Pancreas (tissue), 10 donors: Measurements from ENCODE around the gene TPM1. TPM values are rescaled to one million over a fixed set of nuclear protein-coding genes. Genes with fewer than 3 reads are reported as not detected.

Experiments used
- ATAC-seq, 4 donors: fragments of 200-7000 bp; cut with Tn5 transposase; one replicate each; pipeline versions ENCODE4 v1.8.0 to v1.9.1; 2020; ENCODE audit warnings: mild to moderate bottlenecking in 4 of 4, moderate library complexity in 4 of 4
- DNase-seq, 6 donors: peaks; one replicate each; pipeline ENCODE4 v3.0.0-alpha.2; 2020
- FAIRE-seq: peaks from 2 replicates; lab custom pipeline; 2012; peaks lifted over from hg19 to GRCh38; lab: Jason Lieb, UNC
- H3K27ac ChIP-seq, 4 donors: fragments of 200-600 bp; sonication (generic); 1 replicate in 3 of 4; 2 replicates in 1 of 4; pipeline versions ENCODE4 v1.5.0 to v1.8.0; 2020
- H3K27me3 ChIP-seq, 4 donors: fragments of 200-600 bp; one replicate each; pipeline ENCODE4 v1.8.0; 2021
- H3K36me3 ChIP-seq, 3 donors: fragments of 200-600 bp; sonication (generic) in 1 of 3; one replicate each; pipeline versions ENCODE4 v1.5.0 to v1.8.0; 2020 to 2021
- H3K4me1 ChIP-seq, 3 donors: fragments of 200-600 bp; one replicate each; pipeline ENCODE4 v1.8.0; 2021
- H3K4me3 ChIP-seq, 4 donors: fragments of 200-600 bp; sonication (generic) in 2 of 4; one replicate each; pipeline versions ENCODE4 v1.5.0 to v1.8.0; 2020 to 2021
- H3K9me3 ChIP-seq, 4 donors: fragments of 200-600 bp; one replicate each; pipeline ENCODE4 v1.8.0; 2021
- WGBS, 2 donors: extraction: QIAGEN DNeasy Blood & Tissue Kit; methylation state at CpG; one replicate each; pipeline ENCODE4 v1.1.7; 2013; 5-methylcytosine and 5-hydroxymethylcytosine counted together
- intact Hi-C, 3 donors: fragments of 100-400 bp; cut with DNase I; formaldehyde crosslinking; loops; one replicate each; pipeline versions ENCODE4 v1.11.1 to v1.14.2; 2022
- polyA plus RNA-seq, 2 donors: library from polyadenylated mRNA; stranded (reverse); fragments of 200-250 nt; gene quantifications; one replicate each; pipeline ENCODE4 v1.2.3, GENCODE V29; 2013
- total RNA-seq, 6 donors: library from RNA; stranded (reverse); fragmentation: NEBNext Ultra II Directional in 4 of 6; extraction: Animal tissue kit (Norgen Biotek cat#: 25700) in 4 of 6; gene quantifications; one replicate each; pipeline versions ENCODE4 v1.2.1 to v1.2.4, GENCODE V29; 2021 to 2023
- TF ChIP-seq, protein P1 (sequence below), 4 donors: fragments of 200-600 bp; sonication (generic) in 3 of 4; IDR thresholded peaks; one replicate each; pipeline versions ENCODE4 v1.5.0 to v1.8.0; 2021; ENCODE audit warnings: antibody characterized with exemption in 4 of 4
- donor health status: healthy with polysubstance abuse.
- donor health status: DM: no; HTN: no; CAD: no; lungs with moderate emphysema.
- donor health status: DM: no; HTN: no; CAD: no.
- donor health status: control.
- donor health status: control.
- donor health status: Bipolar disorder and iron deficiency.
- donor health status: DM: yes; HTN: yes; CAD: no.
- donor health status: DM: no; HTN: no; CAD: no.
- donor health status: DM: no; HTN: no; CAD: no.
- donor health status: DM: yes; HTN: yes; CAD: no.

Gene TPM1
- total and polyA plus RNA-seq, 8 donors: 114 to 482 (median 263) TPM

DNA sequence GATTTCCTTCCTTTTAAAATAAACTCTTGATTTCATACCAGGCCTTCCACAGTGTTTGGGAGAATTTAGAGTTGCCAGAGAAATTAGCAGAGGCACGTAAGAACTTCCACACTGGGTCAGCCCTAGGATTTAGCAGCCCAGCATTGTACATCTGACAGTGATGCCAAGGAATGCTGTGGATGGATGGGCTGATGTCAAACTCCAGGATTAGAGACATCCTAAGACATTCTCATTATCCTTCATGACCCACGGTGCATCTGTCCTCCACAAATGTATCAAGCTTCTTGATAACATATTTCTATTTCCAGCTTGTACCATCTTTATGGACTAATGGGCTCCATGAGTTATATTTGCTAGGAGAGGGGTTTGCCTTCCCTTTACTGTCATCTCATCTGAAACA, 8.0 kb upstream of the TPM1 start:
- Histone ChIP-seq H3K27ac (no peak overlapping the region), H3K36me3 (no peaks in the 10 kb centered on the region), H3K27me3 (no peaks in the 10 kb centered on the region), H3K4me1 (no peaks in the 10 kb centered on the region), H3K9me3 (no peaks in the 10 kb centered on the region), H3K4me3 (no peak overlapping the region)
- no peak for DNase-seq
- FAIRE-seq: no peak
- WGBS, 2 donors: 93% methylated on average over 2 of the region's 2 CpGs
- TF ChIP-seq, protein P1, sequence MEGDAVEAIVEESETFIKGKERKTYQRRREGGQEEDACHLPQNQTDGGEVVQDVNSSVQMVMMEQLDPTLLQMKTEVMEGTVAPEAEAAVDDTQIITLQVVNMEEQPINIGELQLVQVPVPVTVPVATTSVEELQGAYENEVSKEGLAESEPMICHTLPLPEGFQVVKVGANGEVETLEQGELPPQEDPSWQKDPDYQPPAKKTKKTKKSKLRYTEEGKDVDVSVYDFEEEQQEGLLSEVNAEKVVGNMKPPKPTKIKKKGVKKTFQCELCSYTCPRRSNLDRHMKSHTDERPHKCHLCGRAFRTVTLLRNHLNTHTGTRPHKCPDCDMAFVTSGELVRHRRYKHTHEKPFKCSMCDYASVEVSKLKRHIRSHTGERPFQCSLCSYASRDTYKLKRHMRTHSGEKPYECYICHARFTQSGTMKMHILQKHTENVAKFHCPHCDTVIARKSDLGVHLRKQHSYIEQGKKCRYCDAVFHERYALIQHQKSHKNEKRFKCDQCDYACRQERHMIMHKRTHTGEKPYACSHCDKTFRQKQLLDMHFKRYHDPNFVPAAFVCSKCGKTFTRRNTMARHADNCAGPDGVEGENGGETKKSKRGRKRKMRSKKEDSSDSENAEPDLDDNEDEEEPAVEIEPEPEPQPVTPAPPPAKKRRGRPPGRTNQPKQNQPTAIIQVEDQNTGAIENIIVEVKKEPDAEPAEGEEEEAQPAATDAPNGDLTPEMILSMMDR (IDR thresholded peaks at IDR 0.05): no peak
- intact Hi-C loops: no loop called here
- ATAC-seq: no peak

DNA sequence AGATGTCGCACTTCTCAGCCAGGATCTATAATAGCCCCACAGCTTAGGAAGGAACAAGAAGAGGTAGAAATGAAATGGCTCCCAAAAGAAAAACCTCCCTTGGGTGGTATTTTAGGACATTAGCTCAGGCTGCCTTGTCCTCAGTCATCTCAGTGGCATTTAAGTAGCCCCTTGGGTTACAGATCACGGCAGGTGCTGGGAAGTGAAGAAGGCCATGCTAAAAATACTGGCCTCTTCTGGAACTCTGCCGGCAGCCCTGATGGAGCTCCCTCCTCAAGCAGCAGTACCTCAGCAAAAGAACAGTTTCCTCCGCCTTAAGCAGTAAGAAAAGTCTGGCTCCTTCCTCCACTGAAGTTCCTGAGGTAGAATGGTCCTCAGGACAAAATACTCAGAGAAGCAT, 7.3 kb upstream of the TPM1 start:
- Histone ChIP-seq H3K27me3 (no peaks in the 10 kb centered on the region), H3K4me1 (no peaks in the 10 kb centered on the region), H3K4me3 (no peak overlapping the region), H3K27ac (no peak overlapping the region), H3K36me3 (no peaks in the 10 kb centered on the region), H3K9me3 (no peaks in the 10 kb centered on the region)
- 92 to 97% methylated on average over 4 of the region's 4 CpGs for WGBS, 2 donors
- no peak for ATAC-seq
- FAIRE-seq: no peak
- intact Hi-C loops: no loop called here
- TF ChIP-seq, protein P1 (IDR thresholded peaks at IDR 0.05): no peak
- no peak for DNase-seq

DNA sequence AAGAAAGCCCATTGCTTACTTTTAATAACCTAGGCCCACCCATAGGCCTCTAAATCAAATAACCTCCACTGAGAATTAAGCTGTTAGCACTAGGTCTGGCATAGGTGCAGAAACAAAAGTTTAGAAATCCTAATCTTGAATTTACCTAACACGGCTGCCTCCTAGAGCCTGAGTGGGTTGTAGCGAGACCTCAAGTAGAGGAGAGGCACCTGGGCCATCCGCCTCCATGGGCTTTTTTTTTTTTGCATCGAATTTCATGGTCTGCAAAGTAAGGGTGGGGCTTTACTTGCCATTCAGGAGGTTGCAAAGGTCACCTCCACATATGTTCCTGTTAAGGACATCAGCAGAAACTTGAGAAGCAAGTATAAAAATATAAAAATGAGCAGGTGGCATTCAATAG, 6.6 kb upstream of the TPM1 start:
- Histone ChIP-seq H3K36me3 (no peaks in the 10 kb centered on the region), H3K4me3 (no peak overlapping the region), H3K27me3 (no peaks in the 10 kb centered on the region), H3K4me1 (peaks cover 0 to 5% (median 4%) of the 10 kb centered on the region in 3 donors), H3K27ac (no peak overlapping the region), H3K9me3 (no peaks in the 10 kb centered on the region)
- peak in 1 of 4 donors; percentile 39 for ATAC-seq
- WGBS, 2 donors: 46 to 68% methylated on average over 4 of the region's 4 CpGs
- no peak for FAIRE-seq
- no peak for DNase-seq
- TF ChIP-seq, protein P1 (IDR thresholded peaks at IDR 0.05): no peak
- intact Hi-C loops: no loop called here

DNA sequence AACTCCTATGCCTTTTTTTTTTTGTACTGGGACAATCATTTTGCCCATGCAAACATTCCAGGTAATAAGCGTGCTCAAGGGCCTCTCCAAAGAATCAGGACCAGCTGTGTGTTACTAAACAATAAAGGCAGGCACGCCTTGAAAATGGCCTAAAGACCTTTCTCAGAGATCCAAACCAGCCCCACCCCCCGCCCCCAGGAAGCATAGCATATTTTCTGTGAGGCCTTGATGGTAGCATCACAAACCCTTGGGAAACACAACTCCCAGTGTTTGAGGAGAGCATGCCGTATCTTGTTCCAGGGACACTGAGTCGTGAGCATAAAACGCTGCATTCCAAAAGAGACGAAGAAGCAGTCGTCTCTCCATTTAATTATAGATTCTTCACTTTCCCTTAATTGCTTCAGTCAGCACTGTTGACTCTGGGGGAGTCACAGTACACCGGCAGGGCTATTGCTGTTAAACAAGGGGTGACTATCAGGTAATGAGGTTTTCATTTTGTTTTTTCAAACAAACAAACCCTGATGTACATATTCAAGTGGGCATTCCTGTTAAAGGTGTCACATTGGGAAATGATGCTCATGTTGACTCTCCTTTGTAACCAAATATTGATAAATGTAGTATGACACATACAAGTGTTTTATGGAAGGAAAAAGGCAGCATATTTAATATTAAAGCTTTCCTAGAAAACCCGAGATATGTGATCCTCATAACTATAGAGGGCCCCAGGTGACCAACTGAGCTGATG, 4.4 kb upstream of the TPM1 start:
- H3K4me3 ChIP-seq: no peak overlapping the region

More for the DNA sequence above, 4.4 kb upstream of the TPM1 start:
- peaks cover 0 to 9% (median 5%) of the 10 kb centered on the region in 3 donors for H3K4me1 ChIP-seq
- WGBS, 2 donors: 89 to 94% methylated on average over 10 of the region's 10 CpGs
- no peaks in the 10 kb centered on the region for H3K9me3 ChIP-seq
- intact Hi-C loops: no loop called here
- DNase-seq (no peak), ATAC-seq (no peak), FAIRE-seq (no peak)
- no peaks in the 10 kb centered on the region for H3K36me3 ChIP-seq
- H3K27me3 ChIP-seq: no peaks in the 10 kb centered on the region
- TF ChIP-seq, protein P1 (IDR thresholded peaks at IDR 0.05): no peak
- H3K27ac ChIP-seq: no peak overlapping the region
